HG03378 (cell line): ENCODE measurements around the gene TSHZ3.

Source experiments
- ATAC-seq: cut with Tn5 transposase; IDR thresholded peaks from one replicate; pipeline ENCODE4 v1.9.1; 2021; ENCODE audit warnings: mild to moderate bottlenecking, moderate library complexity; ENCODE audit not compliant: unreplicated experiment

Gene TSHZ3

DNA sequence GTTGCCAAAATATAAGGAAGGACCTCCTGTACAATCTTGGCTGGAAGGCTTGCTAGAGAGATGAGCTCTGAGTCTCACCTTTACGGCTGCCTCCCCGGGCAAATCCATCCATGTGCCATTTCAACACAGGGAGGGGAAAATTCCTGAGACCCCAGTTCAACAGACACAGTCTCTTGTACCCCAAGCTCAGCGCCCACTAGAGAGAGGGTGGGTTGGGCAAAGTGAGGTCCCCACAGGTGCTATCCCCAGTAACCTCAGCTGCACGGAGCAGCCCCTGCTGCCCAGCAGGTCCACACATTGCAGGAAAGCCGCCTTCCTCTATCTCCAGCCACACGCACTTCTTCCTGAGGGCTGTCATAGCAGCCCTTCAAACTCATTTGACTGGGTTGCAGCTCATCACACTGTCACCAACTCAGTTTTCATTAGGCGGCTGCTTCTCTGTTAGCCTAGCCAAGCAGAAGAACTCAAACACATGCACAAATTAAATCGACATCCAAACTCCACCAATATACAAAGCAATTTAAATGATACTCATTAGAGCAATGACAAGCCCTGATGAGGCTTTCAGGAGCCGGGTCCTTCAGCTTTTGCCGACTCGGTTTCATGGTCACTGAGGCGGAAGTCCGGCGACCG lies 80.4 kb downstream of the TSHZ3 start:
- no peak for ATAC-seq

DNA sequence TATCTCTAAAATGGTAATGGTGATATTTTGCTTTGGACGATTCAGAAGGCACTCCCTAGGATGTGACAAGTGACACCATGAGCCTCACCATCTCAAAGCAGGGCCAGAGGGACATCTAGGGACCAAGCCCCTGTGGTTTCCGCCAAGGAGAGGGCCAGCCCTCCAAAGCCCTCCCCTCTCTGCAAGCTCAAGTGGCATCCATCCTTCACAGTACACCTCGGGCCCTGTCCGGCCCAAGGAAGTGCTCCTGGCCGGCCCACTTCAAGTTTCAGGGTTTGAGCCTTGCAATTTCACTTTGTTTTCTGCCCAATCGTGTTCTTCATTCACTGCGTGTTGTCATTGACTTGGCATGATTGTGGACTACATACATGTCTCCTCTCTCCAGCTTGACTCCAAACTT lies 82.5 kb downstream of the TSHZ3 start:
- ATAC-seq = no peak

DNA sequence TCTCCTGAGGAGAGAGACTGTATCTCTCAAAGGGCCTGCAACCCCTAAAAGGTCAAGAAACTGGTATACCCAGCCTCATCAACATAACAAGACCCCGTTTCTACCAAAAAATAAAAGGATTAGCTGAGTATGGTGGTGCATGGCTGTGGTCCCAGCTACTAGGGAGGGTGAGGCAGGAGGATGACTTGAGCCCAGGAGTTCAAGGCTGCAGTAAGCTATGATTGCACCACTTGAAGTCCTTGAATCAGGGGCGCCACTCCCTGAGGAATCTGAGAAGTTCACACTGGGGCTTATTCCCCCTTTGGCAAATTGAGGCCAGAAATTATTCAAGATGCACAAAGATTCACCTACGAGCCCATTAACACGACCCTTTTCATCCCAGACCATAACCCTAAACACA lies 83.0 kb downstream of the TSHZ3 start:
- ATAC-seq = no peak

DNA sequence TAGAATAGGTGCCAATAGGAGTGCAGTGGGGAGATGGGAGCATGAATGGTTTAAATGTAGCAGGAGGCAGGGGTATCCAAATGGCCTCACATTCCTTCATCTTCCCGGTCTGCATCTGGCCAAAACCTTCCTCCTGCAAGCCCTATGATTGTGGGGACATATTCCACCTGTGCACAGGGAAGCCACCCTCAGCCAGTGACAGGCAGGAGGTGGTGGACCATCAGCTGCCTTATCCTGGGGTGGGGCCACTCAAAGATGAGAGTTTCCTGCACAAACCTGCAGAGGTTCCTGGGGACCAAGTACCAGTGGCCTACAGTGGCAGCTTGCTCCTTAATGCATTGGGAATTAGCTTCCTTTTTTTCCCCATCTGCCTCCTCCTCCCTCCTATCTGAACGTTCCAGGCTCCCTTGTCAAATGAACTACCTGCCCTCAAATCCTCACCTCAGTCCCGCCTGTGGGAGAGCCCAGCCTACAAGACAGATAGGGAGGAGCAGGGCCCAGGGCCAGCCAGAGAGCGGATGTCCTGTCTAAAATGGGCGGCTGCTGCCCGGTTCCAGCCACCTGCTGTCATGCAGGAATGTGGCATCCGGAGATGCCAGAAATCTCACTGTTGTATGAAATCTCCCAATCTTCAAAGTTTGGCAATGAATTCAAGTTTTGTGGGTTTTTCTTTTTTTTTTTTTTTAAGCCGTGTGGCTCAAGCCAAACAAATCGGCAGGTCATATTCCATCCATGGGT lies 85.0 kb downstream of the TSHZ3 start:
- no peak for ATAC-seq

DNA sequence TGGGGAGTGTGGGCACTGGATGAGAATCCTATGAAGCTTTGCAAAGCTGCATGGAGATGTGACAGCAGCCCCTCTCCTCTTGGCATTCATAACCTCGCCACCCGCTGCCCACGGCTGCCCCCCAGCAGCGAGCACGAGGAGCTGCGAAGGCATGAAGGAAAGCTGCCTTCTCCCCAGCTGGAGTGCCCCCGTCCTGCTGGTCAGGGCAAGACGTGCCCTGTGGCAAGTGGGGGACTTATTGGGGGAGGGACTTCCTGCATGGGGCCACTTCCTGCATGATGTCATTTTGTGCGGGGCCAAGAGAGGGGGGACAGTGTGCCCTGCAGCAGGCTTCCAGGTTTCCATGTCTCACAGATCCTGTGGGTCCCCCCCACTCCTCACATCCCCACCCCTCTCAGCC lies 85.9 kb downstream of the TSHZ3 start:
- no peak for ATAC-seq

DNA sequence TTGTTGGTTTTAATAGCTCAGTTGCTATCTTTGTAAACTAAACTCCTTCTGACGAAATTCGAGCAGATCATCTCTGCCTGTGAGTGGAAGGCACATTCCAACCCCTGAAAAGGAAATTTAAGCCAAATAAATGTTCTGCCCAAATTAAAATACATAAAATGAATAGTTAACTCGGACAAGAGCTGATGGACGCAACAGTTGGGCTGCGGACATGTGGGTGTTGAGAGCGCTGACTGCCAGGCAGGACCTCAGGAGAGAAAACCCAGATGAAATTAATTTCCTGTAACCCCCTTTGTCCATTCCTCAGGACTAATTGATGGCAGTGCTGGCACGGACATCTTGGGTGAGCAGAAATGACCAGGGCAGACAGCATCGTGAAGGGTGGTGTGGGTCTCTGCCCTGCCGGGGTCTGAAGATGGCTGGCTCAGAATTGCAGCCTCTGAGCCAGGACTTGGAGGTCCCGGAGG lies 86.5 kb downstream of the TSHZ3 start:
- no peak for ATAC-seq

DNA sequence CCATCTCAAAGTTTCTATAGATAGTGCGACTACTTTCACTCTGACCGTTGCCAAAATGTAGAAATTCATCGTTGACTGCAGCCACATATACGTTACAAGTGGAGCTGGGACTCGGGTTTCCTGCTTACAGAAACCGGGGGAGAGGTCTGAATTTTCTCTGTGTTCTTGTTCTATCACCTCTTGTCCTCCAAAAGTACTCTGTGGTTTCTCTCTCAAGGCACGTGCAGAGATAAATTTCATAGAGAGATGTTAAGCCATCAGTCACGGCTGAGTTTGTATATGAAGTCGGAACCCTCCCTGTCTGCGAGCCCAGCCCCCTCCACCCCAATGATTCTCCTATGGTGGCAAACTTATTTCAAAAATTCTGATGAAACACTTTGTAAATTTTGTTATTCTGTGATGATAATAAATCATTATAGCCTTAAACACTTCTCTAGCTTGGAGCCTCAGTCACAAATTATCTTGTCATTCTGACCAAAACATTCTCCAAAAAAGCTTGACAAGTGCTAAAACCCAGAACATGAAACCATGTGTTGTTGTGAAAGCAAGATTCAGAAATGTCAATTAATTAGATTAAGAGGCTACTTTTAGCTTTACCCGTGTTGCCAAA lies 87.5 kb downstream of the TSHZ3 start:
- no peak for ATAC-seq

DNA sequence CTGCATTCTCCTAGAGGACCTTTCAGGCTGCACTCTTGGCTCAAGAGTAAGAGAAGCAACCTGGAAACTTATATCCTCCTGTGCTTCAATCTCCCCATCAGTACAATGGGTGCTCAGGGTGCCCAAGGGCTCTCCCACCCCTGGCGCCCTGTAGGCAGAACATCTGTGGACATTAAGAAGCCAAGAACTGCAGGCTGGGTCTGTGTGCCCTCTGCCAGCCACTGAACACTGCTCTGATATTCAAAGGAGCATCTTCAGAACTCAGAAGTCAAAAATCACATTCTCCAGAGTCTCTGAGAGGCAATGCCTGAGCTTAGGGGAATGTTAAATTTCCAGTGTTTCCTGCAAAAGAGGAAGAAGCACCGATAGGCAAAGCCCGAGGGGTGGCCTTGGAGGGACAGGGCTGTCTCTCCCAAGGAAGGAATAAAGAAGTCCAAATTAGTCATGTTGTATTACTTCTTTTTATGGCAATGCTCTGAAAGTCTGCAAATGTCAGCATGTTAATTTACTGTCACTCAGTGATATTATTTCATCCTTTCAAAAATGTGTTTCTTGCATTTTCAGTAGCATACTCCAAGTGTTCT lies 88.1 kb downstream of the TSHZ3 start:
- no peak for ATAC-seq

DNA sequence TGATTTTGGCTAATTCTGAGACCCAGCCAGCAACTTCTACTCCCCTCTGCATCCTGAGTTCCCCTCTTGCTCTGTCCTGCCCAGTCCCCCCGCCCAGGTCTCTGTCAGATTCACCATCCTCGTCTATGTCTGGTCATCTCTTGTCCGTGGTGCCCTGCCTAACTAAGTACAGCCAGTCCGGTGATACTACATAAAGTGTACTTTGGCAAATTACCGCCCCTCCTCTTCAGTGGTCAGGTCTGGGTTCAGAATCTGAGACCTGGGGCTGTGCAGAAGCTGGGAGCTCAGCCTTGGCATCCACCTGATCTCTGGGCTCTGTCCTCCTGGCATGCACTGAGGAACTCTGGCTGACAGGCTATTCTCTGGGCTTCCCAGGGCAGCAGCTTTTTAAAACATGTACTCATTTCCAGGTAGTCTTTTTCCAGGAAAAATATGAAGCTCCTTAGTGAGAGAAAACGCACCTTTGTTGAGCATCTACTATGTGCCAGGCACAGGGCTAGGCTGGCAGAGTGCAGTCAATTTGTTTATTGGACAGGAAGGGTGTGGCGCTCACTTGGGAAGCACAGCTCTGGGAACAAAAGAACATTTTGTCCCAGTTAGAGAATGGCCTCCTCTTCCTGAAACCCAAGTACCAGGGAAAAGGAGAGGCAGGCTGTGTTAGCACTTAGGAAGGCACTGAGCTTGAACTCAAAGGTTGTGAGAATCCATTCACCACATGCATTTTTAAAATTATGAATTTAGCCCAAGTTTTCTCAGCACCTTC lies 88.9 kb downstream of the TSHZ3 start:
- ATAC-seq = no peak

DNA sequence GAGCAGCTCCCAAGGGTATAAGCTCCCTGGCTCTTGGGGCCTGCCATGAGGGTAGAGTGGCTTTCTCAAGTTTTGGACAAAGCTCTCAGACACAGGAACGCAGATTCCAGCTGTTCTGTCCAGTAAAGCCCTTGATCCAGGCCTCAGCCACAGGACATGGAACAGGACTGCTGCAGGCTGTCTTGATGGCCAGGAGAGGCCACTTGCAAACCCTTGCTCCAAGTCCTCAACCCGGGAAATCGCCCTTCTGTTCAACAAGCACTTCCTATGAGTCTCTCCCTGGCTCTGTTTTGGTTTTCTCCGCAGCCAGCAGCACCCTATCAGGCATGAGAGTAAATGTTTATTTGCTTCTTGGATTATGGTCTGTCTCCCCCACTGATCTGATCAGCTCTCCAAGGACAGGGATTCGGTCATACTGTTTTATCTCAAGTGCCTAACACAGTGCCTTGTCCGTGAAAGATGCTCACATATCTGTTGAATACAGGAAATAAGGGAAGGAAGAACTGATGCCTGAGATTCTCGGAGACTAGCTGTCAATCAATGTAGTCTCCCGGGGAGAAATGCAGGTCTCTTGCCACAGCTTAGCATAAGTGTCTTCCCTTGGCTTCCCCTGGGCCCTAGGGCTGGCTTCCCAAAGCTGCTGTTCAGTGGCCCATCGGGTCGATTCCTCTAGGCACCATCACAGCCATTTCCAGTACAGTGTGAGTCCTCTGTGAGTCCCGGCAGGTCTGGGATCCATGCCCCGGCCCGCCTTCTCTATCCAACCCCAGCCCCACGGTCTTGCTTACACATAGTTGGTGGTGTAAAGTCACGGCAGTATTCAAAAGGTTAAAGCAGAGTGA lies 90.8 kb downstream of the TSHZ3 start:
- ATAC-seq = no peak

DNA sequence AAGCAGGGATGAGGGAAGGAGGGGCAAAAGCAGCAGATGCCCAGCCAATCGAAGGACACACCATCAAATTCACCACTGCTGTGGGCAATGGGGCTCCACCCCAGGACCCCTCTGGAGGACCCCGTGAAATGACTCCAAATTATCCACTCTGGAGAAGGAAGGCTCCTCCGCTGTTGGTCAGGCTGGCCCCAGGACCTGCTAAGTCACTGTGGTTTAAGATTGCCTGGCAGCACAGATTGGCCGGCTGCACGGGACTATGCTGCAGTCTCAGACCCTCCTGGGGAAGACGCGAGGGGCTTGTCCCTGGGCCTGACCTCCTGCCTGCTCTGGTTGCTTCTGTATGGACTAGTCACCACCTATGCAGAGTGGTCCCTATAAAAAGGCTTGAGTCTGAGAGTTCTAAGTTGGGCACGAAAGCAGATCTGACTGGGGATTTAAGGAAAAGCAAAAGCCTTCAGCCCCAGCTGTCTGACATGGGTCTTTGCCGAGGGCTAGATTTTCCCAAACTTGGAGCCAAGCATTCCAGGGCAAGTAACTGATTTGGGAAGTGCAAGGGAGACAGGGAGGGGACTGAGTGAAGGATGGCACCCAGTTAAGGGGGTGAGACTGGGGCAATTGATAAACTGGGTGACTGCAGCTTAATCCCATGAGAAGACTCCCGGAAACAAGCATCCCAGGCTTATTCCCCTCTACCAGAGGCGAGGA lies 91.7 kb downstream of the TSHZ3 start:
- ATAC-seq = no peak

DNA sequence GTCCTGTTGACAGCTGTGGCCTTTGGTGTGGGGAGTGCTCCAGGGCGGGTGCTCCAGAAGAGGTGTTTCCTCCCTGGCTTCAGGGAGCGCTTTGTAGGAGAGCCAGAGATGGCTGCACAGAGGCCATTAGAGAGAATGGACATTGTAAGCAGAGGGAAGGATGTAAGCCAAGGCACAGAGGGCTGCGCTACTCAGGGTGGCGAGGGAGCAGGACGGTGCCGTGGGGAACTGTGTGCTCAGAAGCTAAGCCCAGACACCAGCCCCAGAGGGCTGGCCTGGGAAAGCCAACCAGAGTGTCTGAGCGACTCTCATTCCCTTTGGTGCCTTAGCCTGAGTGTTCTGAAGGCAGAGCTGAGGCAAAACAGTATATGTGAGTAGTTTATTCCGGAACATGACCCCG lies 92.2 kb downstream of the TSHZ3 start:
- ATAC-seq = no peak

DNA sequence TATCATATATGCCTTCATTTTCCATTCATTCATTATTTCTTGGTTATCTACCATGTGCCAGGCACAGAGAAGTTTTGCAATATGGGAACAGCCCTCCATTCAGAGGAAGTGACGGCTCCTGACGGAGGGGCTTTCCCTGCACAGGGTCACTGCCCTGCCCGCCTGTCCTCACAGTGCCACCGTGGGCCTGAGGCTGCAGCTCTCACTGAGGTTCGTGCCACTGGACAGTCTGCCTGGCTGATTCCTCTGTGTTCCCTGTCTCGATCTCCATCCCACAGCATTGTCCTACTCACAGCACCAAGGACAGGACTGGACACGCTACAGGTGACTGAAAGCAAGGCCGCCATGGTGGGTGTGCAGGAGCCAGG lies 92.7 kb downstream of the TSHZ3 start:
- no peak for ATAC-seq

DNA sequence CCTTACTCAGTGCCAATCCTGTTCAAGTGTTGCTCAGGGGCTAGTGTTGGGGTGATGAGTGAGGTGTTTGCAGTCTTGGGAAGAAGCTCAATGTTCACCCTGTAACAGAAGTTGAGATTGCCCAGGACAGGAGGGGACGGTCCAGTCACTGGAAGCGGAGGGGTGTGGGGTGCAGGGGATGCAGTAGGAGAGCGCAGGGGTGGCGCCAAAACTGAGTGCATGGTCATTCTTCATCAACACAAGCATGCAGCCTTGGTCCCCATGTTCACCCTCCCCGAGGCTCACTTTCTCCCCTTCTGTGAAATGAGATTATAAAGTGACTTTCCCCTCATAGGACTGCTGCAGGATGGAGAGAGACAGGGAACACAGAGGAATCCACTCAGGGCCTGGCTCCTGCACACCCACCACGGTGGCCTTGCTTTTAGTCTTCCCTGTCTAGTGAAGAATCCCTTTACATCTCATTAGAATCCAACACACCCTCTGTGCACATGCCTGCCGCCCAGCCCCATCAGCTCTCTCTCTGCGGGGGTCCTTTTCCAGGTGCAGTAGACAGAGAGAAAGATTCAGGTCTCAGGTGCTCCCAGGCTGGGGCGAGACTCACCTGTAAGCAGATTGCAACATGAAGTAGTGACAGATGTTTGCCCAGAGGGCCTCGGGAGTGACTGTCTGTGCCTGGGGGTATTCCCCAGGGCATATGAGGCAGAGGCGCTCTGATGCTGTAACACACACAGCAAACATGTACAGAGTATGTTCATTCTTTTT lies 93.2 kb downstream of the TSHZ3 start:
- ATAC-seq = no peak

DNA sequence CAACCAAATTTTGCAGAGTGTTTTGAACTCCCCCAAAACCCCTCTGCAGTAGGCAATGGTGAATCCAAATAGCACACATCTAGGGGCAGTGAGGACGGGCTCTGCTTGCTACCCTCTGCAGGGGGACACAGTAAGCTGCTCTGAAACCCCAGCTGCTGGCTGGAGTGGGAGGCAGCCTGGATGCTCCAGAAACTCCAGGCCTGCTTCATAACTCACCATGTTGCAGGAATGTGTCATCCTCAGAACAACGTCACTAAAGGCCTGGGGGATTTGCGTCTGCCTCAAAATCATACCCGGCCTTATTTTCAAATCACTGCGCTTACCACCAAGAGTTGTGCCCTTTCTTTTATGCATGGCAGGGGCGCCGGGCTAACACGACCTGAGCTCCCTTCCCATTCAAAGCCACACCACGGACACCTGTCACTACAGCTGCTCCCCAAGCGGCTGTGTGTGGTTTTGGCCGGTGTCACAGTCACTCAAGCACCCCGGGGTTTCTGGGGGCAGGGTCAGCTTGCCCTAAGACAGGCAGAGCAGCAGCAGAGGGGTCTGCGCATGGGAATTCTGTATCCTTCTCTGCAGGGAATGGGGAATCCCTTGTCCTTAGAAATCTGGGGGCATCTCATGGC lies 93.9 kb downstream of the TSHZ3 start:
- no peak for ATAC-seq

DNA sequence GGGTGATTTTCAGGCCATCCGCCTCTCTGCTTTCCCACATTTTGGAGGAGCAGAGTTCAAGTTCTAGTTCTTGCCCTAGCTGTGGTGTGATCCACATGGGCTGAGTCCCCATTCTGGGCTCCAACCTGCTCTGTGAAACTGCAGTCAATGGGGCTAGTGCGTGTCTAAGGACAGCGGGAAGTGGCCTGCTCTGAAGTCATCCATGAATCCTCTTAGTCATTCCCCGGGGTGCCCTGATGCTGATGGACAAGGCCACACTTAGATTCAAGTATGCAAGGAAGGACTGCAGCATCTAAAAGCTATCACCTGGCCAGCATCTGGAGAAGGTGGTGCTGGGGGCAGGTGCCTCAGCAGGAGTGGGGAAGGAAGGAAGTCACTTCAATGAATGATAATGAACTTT lies 94.6 kb downstream of the TSHZ3 start:
- no peak for ATAC-seq

DNA sequence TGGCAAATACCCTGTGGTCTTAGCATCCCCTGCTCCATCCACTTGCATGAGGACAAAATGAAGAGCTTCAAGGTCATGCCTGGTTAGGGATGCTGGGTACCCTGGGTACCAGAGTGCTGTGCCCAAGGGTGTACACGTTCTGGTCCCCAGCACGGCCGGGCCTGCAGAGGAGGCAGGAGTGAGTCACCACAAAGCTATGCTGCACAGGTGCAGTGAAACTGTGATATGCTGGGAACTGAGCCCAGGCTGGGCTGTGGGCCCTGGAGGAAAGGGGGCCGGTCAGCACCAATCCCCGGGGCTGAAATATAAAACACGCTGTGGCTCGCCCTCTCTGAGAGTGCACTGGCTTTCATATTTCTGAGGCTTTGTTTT lies 95.1 kb downstream of the TSHZ3 start:
- no peak for ATAC-seq

DNA sequence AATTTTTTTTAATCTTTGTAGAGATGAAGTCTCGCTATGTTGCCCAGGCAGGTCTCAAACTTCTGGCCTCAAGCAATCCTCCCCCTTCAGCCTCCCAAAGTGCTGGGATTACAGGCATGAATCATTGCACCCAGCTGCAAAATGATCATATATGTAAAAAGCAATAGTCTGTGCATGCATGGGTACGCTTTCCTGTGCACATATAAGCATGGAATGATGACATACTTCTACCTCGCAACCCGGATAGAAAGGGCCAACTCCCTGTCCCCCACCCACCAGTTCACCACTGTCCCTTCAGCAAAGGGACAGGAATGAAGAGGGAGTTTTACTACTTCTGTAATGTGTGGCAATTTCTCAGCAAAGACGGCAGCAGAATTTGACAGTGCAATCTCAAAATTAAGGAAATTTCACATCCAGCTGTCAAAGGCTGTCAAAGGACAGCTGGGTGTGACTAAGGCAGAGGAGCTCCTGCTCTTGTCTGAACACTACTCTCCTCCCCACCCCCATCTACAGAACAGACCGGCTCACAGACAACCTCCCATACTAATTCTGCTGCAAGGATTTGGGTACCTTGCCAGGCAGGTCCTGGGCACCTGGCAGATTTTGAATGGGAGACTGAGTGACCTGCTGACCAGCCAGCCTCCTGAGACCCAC lies 95.6 kb downstream of the TSHZ3 start:
- ATAC-seq = no peak
